HCT116 (cell line): ENCODE results near the gene LIN7A. TPM values are rescaled to one million over a fixed set of nuclear protein-coding genes. Genes with fewer than 3 reads are reported as not detected.

Experiments
- ATAC-seq: fragments of 200-7000 bp; cut with Tn5 transposase; 2 replicates; pipeline ENCODE4 v1.9.1; 2020; ENCODE audit warnings: mild to moderate bottlenecking, moderate library complexity
- BruUV-seq: library from RNA; stranded (reverse); fragments of 400-500 nt; replicated peaks from 2 replicates; lab custom pipeline; 2021; lab: Mats Ljungman, UMichigan
- CTCF ChIA-PET: fragments of 300-600 bp; sonication (Branson Sonifier 250); formaldehyde crosslinking; loops from one replicate; lab custom pipeline; 2021; ENCODE audit warnings: antibody characterized with exemption; lab: Charles Lee
- POLR2A ChIA-PET: fragments of 300-600, 350-600 bp; sonication (Branson Sonifier 250); formaldehyde crosslinking; loops from one replicate; lab custom pipeline; 2021; ENCODE audit warnings: antibody characterized with exemption; lab: Charles Lee
- RAD21 ChIA-PET, 2 experiments: fragments of 300-600 bp; sonication (Branson Sonifier 250); formaldehyde crosslinking; loops; one replicate each; lab custom pipeline; 2023; ENCODE audit warnings: low total read pairs in 2 of 2; ENCODE audit not compliant: uncharacterized antibody in 2 of 2, unreplicated experiment in 2 of 2, low non-redundant PET in 1 of 2; lab: Charles Lee
- DNase-seq: peaks from one replicate; pipeline ENCODE4 v3.0.0-alpha.2; 2010; ENCODE audit warnings: low read depth, low spot score
- H2AFZ ChIP-seq: fragments of 200-600 bp; shearing (Covaris generic), sonication (generic); 2 replicates; pipeline ENCODE4 v1.6.1; 2017; ENCODE audit warnings: low read depth, mixed run types, mixed read lengths, antibody characterized with exemption, low read length; ENCODE audit not compliant: poor library complexity, severe bottlenecking
- H3K27ac ChIP-seq: 2 replicates; pipeline ENCODE4 v1.5.1; 2012; ENCODE audit warnings: low read depth, low read length
- H3K27me3 ChIP-seq: fragments of 200-600 bp; sonication (generic); 2 replicates; pipeline ENCODE4 v1.6.1; 2016; ENCODE audit warnings: mixed run types, low read length, mixed read lengths; ENCODE audit not compliant: insufficient read depth
- H3K36me3 ChIP-seq, 2 experiments: fragments of 200-500 bp in 1 of 2; fragments of 200-600 bp in 1 of 2; sonication (Bioruptor generic) in 1 of 2; sonication (generic) in 1 of 2; 2 replicates each; pipeline versions ENCODE4 v1.5.1 to v1.6.1; 2014 to 2016; ENCODE audit warnings: low read length in 2 of 2, inconsistent platforms in 1 of 2, mixed read lengths in 1 of 2, mixed run types in 1 of 2; ENCODE audit not compliant: insufficient read depth in 2 of 2, control insufficient read depth in 1 of 2
- H3K4me1 ChIP-seq, 2 experiments: fragments of 200-600 bp in 1 of 2; sonication (generic) in 1 of 2; 2 replicates each; pipeline versions ENCODE4 v1.5.1 to v1.6.1; 2012 to 2017; ENCODE audit warnings: low read length in 2 of 2, inconsistent platforms in 1 of 2, mild to moderate bottlenecking in 1 of 2, mixed read lengths in 1 of 2, mixed run types in 1 of 2, moderate library complexity in 1 of 2; ENCODE audit not compliant: insufficient read depth in 2 of 2, control insufficient read depth in 1 of 2
- H3K4me2 ChIP-seq: fragments of 200-600 bp; sonication (generic); 2 replicates; pipeline ENCODE4 v1.6.1; 2017; ENCODE audit warnings: mixed run types, low read length, mixed read lengths
- H3K4me3 ChIP-seq, 2 experiments: fragments of 200-600 bp in 1 of 2; sonication (generic) in 1 of 2; replicated peaks in 1 of 2; 2 replicates each; pipeline ENCODE4 v1.5.1; 2011 to 2016; ENCODE audit warnings: low read length in 2 of 2, control low read depth in 1 of 2, low read depth in 1 of 2, mild to moderate bottlenecking in 1 of 2, mixed read lengths in 1 of 2, mixed run types in 1 of 2
- H3K79me2 ChIP-seq: fragments of 200-600 bp; sonication (generic); 2 replicates; pipeline ENCODE4 v1.6.1; 2017; ENCODE audit warnings: mild to moderate bottlenecking, mixed run types, low read length, moderate library complexity, mixed read lengths; ENCODE audit not compliant: insufficient read depth
- H3K9ac ChIP-seq: fragments of 200-600 bp; sonication (generic); 2 replicates; pipeline ENCODE4 v1.6.1; 2016; ENCODE audit warnings: low read length, mixed read lengths
- H3K9me2 ChIP-seq: fragments of 200-600 bp; sonication (generic), shearing (Covaris generic); 2 replicates; pipeline ENCODE4 v1.6.1; 2017; ENCODE audit warnings: mixed run types, mild to moderate bottlenecking, moderate library complexity; ENCODE audit not compliant: insufficient read depth
- H3K9me3 ChIP-seq, 2 experiments: fragments of 200-500 bp in 1 of 2; fragments of 200-600 bp in 1 of 2; sonication (Bioruptor generic) in 1 of 2; sonication (generic) in 1 of 2; 2 replicates each; pipeline ENCODE4 v1.6.1; 2014 to 2017; ENCODE audit warnings: low read length in 2 of 2, mixed read lengths in 2 of 2, inconsistent platforms in 1 of 2, low read depth in 1 of 2, mild to moderate bottlenecking in 1 of 2, mixed run types in 1 of 2, moderate library complexity in 1 of 2; ENCODE audit not compliant: control insufficient read depth in 1 of 2, insufficient read depth in 1 of 2
- H4K20me1 ChIP-seq: fragments of 200-600 bp; sonication (generic), shearing (Covaris generic); 2 replicates; pipeline ENCODE4 v1.6.1; 2017; ENCODE audit warnings: mixed run types, mild to moderate bottlenecking, moderate library complexity; ENCODE audit not compliant: insufficient read depth
- CEBPB ChIP-seq: IDR thresholded peaks from 2 replicates; pipeline ENCODE4 v1.6.1; 2012; ENCODE audit warnings: low read depth
- EGR1 ChIP-seq: IDR thresholded peaks from 2 replicates; pipeline ENCODE4 v1.6.1; 2012; ENCODE audit warnings: low read depth
- ELF1 ChIP-seq: IDR thresholded peaks from 2 replicates; pipeline ENCODE4 v1.6.1; 2012; ENCODE audit warnings: low read depth, borderline replicate concordance
- EZH2 ChIP-seq: fragments of 200-600 bp; sonication (generic); IDR thresholded peaks from 2 replicates; pipeline ENCODE4 v1.6.1; 2017; ENCODE audit warnings: antibody characterized with exemption, mixed run types
- EZH2phosphoT487 ChIP-seq: fragments of 200-600 bp; IDR thresholded peaks from 2 replicates; pipeline ENCODE4 v1.6.1; 2018; ENCODE audit warnings: antibody characterized with exemption, borderline replicate concordance
- POLR2A ChIP-seq: IDR thresholded peaks from 2 replicates; pipeline ENCODE4 v1.7.0; 2011; ENCODE audit warnings: borderline replicate concordance; ENCODE audit not compliant: insufficient read depth, insufficient read length; ENCODE audit errors: extremely low read depth
- POLR2AphosphoS5 ChIP-seq: IDR thresholded peaks from 2 replicates; pipeline ENCODE4 v1.6.1; 2011; ENCODE audit warnings: mild to moderate bottlenecking, low read depth, low read length, moderate library complexity
- YY1 ChIP-seq: IDR thresholded peaks from 2 replicates; pipeline ENCODE4 v1.6.1; 2011; ENCODE audit warnings: low read length, low read depth, moderate library complexity, mild to moderate bottlenecking; ENCODE audit not compliant: insufficient replicate concordance; ENCODE audit errors: extremely low read depth
- ZFX ChIP-seq: fragments of 450-650 bp; IDR thresholded peaks from 2 replicates; pipeline ENCODE4 v1.6.1; 2017
- intact Hi-C: fragments of 100-400 bp; cut with micrococcal nuclease; formaldehyde crosslinking; loops from 2 replicates; pipeline ENCODE4 v1.10.0; 2022
- total RNA-seq: library from RNA; stranded (reverse); gene quantifications from one replicate; pipeline ENCODE4 v1.2.1, GENCODE V29; 2021; ENCODE audit not compliant: unreplicated experiment
- TF ChIP-seq, protein P1 (sequence below): IDR thresholded peaks from 2 replicates; pipeline ENCODE4 v1.6.1; 2011; ENCODE audit warnings: mild to moderate bottlenecking, low read length, moderate library complexity; ENCODE audit not compliant: insufficient replicate concordance; ENCODE audit errors: extremely low read depth
- TF ChIP-seq, protein P2 (sequence below): IDR thresholded peaks from 2 replicates; pipeline ENCODE4 v1.6.1; 2012
- TF ChIP-seq, protein P3 (sequence below): IDR thresholded peaks from 2 replicates; pipeline ENCODE4 v1.6.1; 2012
- TF ChIP-seq, protein P4 (sequence below): IDR thresholded peaks from 2 replicates; pipeline ENCODE4 v1.6.1; 2012; ENCODE audit warnings: low read depth

Gene LIN7A
- total RNA-seq, 1 experiment from 2014 or later = 1.5 TPM

DNA sequence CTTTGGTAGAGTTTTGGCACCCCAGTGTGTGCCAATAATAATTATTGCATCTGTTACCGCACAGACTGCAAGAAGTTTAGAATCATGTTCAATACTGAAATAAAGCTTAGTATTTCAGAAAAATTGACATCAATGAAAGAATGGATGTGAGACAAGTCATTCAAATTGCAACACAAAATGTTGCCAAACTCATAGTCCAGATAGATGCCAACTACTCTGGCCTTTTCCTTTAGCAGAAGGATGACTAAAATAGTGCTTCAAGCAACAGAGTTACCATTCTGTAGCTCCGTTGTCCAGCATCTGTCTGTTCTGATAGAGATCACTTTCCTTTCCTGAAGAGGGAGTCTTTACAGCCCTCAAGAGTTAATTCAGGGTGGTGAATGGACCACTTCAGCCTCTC lies 77.5 kb downstream of the LIN7A start:
- DNase-seq = no peak

More for the DNA sequence above, 77.5 kb downstream of the LIN7A start:
- no TSS peak for BruUV-seq
- Histone ChIP-seq H3K36me3 (no peaks in the 10 kb centered on the region), H3K9me3 (no peaks in the 10 kb centered on the region), H3K27ac (no peak overlapping the region), H3K9ac (no peak overlapping the region), H4K20me1 (no peaks in the 10 kb centered on the region), H3K4me2 (no peak overlapping the region), H3K4me1 (no peaks in the 10 kb centered on the region), H3K27me3 (peaks cover 12% of the 10 kb centered on the region; the same call in 1 of the 2 replicates), H3K9me2 (no peaks in the 10 kb centered on the region), H3K4me3 (no peak overlapping the region), H2AFZ (no peak overlapping the region), H3K79me2 (no peaks in the 10 kb centered on the region)
- intact Hi-C loops = no loop called here
- ChIA-PET CTCF (no interaction called here), POLR2A (no interaction called here), RAD21 (no interaction called here)
- TF ChIP-seq, protein P1, sequence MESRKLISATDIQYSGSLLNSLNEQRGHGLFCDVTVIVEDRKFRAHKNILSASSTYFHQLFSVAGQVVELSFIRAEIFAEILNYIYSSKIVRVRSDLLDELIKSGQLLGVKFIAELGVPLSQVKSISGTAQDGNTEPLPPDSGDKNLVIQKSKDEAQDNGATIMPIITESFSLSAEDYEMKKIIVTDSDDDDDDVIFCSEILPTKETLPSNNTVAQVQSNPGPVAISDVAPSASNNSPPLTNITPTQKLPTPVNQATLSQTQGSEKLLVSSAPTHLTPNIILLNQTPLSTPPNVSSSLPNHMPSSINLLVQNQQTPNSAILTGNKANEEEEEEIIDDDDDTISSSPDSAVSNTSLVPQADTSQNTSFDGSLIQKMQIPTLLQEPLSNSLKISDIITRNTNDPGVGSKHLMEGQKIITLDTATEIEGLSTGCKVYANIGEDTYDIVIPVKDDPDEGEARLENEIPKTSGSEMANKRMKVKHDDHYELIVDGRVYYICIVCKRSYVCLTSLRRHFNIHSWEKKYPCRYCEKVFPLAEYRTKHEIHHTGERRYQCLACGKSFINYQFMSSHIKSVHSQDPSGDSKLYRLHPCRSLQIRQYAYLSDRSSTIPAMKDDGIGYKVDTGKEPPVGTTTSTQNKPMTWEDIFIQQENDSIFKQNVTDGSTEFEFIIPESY = no peak
- TF ChIP-seq, protein P2, sequence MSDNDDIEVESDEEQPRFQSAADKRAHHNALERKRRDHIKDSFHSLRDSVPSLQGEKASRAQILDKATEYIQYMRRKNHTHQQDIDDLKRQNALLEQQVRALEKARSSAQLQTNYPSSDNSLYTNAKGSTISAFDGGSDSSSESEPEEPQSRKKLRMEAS = no peak
- TF ChIP-seq POLR2A = no peak
- TF ChIP-seq EGR1 = no peak
- no peak for TF ChIP-seq EZH2phosphoT487
- TF ChIP-seq, protein P3, sequence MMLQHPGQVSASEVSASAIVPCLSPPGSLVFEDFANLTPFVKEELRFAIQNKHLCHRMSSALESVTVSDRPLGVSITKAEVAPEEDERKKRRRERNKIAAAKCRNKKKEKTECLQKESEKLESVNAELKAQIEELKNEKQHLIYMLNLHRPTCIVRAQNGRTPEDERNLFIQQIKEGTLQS = no peak
- TF ChIP-seq YY1 = no peak
- no peak for TF ChIP-seq ELF1
- TF ChIP-seq EZH2 = no peak
- no peak for TF ChIP-seq POLR2AphosphoS5
- TF ChIP-seq, protein P4, sequence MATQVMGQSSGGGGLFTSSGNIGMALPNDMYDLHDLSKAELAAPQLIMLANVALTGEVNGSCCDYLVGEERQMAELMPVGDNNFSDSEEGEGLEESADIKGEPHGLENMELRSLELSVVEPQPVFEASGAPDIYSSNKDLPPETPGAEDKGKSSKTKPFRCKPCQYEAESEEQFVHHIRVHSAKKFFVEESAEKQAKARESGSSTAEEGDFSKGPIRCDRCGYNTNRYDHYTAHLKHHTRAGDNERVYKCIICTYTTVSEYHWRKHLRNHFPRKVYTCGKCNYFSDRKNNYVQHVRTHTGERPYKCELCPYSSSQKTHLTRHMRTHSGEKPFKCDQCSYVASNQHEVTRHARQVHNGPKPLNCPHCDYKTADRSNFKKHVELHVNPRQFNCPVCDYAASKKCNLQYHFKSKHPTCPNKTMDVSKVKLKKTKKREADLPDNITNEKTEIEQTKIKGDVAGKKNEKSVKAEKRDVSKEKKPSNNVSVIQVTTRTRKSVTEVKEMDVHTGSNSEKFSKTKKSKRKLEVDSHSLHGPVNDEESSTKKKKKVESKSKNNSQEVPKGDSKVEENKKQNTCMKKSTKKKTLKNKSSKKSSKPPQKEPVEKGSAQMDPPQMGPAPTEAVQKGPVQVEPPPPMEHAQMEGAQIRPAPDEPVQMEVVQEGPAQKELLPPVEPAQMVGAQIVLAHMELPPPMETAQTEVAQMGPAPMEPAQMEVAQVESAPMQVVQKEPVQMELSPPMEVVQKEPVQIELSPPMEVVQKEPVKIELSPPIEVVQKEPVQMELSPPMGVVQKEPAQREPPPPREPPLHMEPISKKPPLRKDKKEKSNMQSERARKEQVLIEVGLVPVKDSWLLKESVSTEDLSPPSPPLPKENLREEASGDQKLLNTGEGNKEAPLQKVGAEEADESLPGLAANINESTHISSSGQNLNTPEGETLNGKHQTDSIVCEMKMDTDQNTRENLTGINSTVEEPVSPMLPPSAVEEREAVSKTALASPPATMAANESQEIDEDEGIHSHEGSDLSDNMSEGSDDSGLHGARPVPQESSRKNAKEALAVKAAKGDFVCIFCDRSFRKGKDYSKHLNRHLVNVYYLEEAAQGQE = no peak
- TF ChIP-seq CEBPB = no peak
- no peak for TF ChIP-seq ZFX
- ATAC-seq = no peak
